PFSK-1 (cell line): ENCODE data around the gene DOK4.

Experiments
- REST ChIP-seq, 2 experiments: IDR thresholded peaks; 2 replicates each; pipeline versions ENCODE4 v1.6.1 to v1.8.0; 2011 to 2012; ENCODE audit warnings: low read depth in 2 of 2, low read length in 2 of 2, control low read depth in 1 of 2, inconsistent platforms in 1 of 2, mild to moderate bottlenecking in 1 of 2, moderate library complexity in 1 of 2; ENCODE audit not compliant: insufficient read depth in 1 of 2
- SIN3A ChIP-seq: IDR thresholded peaks from 2 replicates; pipeline ENCODE4 v1.6.1; 2012; ENCODE audit warnings: mild to moderate bottlenecking, low read length, moderate library complexity, borderline replicate concordance; ENCODE audit not compliant: insufficient read depth
- TAF1 ChIP-seq: IDR thresholded peaks from 2 replicates; pipeline ENCODE4 v1.6.1; 2012; ENCODE audit warnings: low read length, control low read depth, borderline replicate concordance; ENCODE audit not compliant: insufficient read depth

- no peak for TF ChIP-seq REST (IDR thresholded peaks at IDR 0.05; ENCODE audit: insufficient read depth in 1 of 2, low read depth in 2 of 2, low read length in 2 of 2)
- TF ChIP-seq SIN3A: no peak
- TF ChIP-seq TAF1: no peak
Observed at GRCh38 chr16:57498031-57498430, 11.7 kb upstream of the DOK4 start.
